Fibroblast of skin of back (primary cell): ENCODE measurements around the gene GAP43.
A peak's percentile ranks its signal among the peaks of the same experiment; 100 is the strongest.

Experiments used
- DNase-seq: peaks from one replicate; pipeline ENCODE4 v3.0.0-alpha.2; 2013

The GAP43 gene

GRCh38 chr3:115627180-115628074 lies 4.1 kb downstream of the GAP43 start:
- DNase-seq: no peak

DNA sequence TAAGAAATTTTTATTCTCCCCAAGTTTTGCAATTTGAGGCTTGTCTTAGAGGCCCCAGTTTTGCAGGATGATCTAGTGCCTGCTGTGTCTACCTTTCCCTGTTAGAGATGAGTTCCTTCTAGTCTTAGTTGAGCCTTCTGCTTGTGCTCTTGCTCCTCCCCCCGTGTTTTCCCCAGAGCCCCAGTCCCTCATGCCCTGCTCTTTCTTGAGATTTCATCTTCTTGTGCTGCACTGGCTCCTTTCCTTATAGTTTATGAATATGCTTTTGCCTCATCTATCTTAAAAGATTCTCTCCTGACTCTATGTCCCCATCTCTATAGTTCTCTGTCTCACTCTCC lies 4.7 kb downstream of the GAP43 start:
- no peak for DNase-seq

GRCh38 chr3:115630850-115631249 lies 7.5 kb downstream of the GAP43 start:
- DNase-seq: no peak

- no peak for DNase-seq
Observed at GRCh38 chr3:115632026-115632425, 8.7 kb downstream of the GAP43 start.

- DNase-seq: no peak
Observed at GRCh38 chr3:115633467-115633866, 10.2 kb downstream of the GAP43 start.

GRCh38 chr3:115634052-115634451 lies 10.7 kb downstream of the GAP43 start:
- no peak for DNase-seq

GRCh38 chr3:115635406-115635805 lies 12.1 kb downstream of the GAP43 start:
- no peak for DNase-seq

GRCh38 chr3:115638241-115638640 lies 14.9 kb downstream of the GAP43 start:
- no peak for DNase-seq

GRCh38 chr3:115638991-115639390 lies 15.7 kb downstream of the GAP43 start:
- no peak for DNase-seq

DNA sequence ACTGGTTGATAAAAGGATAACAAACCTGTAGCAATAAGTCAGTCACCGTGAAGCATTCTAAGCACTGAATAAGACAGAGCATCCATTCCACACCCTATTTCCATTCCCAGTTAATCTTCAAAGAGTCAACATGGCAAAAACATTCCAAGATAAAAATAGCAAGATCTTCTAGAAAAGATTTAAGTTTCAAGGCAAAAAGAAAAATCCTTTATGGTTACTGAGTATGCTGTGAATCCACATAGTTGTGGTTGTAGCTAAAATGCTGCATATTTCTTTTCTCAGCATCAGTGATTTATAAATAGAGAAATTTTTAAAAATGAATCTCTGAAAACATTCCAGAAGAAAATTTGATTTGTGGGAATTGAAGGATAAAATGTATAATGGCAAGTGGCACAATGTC lies 21.1 kb downstream of the GAP43 start:
- peak; percentile 86 for DNase-seq

DNA sequence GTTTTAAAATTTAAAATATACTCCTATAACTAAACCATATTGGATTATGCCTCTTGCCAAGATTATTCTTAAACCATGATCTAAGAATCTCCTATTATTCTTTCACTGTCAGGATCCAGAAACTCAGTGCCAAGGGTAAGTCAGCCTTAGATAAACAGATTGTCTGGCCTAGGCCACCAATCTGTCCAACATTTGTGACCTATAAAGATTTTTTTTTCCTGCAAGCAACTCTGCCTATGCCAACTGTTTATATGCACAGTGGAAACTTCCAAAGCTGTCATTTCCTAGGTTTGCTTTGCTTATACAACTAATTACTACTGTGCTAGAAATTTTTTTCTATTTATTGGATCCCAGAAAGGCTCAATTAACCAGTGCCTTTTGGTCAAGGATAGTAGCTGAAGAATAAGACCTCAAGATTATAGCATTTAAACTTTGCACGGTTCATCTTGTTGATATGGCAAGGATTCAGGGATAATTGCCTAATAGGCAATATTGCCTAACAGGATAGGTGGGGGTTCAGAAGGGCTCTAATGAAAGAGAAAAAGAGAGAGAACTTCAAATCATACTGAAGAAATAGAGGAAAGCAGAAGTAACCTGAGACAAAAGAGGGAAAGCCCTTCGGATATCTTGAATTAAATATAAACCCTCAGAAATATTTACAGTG lies 22.8 kb downstream of the GAP43 start:
- no peak for DNase-seq

- DNase-seq: peak; percentile 54
Observed at GRCh38 chr3:115648559-115648958, 25.2 kb downstream of the GAP43 start.

DNA sequence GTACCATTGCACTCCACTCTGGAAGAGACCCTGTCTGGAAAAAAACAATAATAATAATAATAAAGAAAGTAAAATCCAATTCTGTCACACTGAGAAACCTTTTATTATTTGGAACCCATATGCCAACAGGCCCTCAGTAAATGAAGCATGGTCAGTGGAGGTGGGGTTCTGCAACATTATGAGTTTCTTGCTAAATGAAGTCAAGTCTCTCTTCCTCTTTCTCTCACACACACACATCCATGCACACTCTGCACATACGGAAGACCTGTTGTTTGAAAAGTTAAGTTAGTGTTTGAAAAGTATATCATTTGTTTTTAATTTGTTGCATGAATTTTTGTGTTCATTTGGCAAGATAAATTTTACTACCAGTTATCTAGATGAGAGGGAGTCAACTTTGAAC lies 27.8 kb downstream of the GAP43 start:
- DNase-seq: no peak

GRCh38 chr3:115651599-115651998 lies 28.3 kb downstream of the GAP43 start:
- DNase-seq: no peak

- no peak for DNase-seq
Observed at GRCh38 chr3:115652738-115653137, 29.4 kb downstream of the GAP43 start.

DNA sequence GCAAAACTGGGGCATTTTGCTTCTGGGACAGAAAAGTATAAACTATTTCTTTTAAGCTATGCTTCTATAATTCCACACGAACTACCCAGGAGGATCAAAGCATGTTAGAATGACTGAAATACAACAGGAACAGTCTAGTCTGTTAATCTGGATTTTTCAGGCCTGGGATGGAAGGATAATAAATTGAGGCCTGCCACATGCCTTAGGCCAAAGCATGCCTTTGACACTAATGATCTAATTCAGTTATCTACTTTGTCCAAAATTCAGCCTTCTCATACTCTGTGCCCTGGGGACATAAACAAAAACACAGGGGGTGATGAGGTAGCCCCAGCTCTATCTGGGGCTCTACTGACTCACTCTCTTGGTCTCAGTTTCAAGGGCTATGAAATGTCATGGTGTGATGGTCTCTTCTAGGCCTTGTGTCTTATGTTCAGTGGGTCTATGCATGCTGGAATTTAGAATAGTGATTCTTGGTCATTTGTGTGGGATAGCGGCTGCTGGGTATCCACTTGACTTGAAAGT lies 32.5 kb downstream of the GAP43 start:
- no peak for DNase-seq

DNA sequence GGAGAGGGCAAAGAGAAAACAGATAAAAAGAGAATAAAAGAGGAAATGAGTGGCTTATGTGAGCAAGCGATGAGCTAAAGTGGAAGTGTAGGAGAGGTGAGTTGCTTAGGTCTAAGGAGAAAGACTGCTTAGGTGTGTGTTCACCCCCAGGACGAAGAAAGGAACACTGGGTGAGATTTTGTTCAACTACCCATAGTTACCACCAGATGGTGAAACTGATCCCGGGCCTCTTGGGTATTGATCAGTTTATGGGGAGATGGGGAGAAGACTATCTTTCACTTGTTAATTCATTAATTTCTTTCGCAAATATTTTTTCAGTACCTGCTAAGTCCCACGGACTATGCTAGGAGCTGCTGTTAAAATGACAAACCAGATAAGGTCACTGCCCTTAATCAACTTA lies 33.9 kb downstream of the GAP43 start:
- no peak for DNase-seq

- DNase-seq: no peak
Observed at GRCh38 chr3:115658032-115658336, 34.7 kb downstream of the GAP43 start.

DNA sequence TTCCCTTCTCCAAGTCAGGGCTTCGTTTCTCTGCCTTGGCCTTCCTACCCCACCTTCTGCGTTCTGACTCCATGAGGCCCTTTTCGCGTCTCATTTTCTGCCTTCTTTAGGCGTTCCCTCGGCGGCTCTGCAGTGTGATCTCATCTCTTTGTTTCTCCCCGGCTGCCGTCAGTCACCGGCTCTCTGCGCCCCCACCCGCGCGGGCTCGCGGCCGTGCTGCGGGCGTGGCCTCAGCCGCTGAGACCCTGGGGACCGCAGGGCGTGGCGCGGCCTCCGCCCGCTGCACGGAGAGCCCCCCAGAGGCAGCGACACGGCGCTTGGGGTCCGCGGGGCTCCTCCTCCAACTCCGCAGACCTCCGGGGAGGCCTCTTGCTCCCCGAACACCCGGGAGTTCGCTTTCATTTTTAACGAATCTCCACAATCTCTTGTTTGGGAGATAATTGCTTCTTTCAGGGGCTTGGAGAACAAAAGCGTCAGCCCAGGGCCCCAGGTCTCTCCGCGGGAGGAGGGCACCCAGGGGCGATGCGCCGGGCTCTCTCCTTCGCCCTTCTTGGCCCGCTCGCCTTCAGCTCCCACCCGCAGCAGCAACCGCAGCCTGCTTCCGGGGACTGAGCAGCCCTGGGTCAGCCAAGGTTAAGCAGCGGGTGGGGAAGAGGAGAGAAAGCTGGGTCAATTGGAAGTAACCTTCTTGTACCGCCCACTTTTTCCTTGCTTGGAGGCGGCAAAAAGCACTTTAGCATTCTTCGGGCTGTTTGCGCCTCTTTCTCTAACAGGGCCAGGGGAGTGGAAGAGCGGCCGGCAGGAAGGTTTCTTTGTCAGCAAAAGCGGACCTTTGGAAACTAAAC lies 35.2 kb downstream of the GAP43 start:
- peak; percentile 94 for DNase-seq

DNA sequence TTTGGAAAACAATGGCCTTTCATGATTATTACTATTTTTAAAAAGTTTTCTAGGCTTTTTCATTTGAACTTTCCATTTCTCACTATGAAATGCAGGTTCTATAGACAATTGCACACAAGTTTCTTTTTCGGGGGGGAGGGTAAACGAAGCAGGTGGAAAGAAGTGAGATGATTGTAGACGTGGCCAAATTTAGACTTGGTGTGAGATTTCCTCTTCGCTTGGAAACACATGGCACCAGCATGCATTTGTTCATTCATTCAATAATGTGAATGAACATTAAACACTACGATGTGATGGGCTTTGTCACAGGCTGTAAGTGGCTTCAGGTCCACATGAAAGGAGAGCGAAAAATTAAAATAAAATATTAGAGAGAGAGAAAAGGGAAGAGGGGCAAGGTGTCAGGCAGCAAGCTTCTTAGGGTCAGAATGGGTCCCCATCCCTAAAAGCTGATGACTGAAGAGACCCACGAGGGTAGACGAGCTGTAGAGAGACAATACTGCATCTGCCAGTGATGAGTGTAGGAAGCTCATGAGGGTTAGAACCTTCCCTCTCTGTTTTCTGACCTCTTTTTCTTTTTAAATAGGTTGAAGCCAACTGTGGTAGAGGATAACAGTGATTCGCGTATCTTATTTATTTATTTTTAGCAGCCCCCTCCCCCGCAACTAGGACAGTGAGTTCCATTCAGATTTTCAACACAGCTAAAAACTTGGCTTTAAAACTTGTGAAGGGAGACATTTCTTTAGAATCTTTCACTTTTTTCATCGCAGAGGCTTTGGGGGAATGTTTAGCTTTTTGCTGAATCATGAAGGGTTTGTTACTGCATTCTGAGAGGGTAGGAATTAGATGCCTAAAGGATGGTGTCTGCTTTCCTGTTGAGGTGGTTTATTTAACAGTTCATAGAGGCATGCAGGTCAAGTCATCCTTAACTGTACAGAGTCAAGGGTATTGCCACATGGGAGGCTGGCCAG lies 36.2 kb downstream of the GAP43 start:
- DNase-seq: peak; percentile 44

DNA sequence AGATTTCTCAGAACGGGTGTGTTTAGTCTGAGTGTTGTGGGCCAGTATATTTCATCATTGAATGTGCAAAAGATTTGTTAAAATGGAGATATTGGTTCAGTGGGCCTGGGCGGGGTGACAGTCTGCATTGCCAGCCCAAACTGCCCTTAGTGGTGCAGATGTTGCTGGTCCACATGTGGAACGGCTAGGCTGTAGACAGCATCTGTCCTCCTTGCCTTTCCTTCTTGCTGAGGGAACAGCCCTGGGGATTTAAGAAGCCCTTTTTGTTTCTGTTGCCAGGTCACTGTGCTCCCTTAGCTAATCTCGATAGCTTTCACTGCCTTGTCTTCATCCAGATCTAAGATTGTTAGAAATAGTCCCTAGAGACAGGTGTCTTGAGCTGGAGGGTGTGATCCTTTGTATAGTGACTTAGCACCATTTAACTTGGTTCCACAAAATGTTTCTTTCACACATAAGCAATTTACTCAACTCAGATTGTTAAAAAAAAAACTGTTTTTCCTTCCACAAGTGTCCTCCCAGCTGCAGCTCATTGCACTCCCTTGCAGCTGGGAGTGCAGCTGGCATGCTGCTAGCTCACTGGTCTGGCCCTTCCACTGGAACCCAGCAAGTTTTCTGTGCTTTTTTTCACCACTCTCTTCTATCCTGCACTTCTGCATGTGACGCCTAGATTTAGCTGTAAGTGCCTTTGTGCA lies 37.5 kb downstream of the GAP43 start:
- no peak for DNase-seq
